Activated CD8-positive, alpha-beta memory T cell treated with anti-CD3 and anti-CD28 coated beads, Interleukin-2, amount 50 U/mL, for 24 hours (primary cell): Measurements from ENCODE around the gene CACNG5.

Source experiments
- DNase-seq: peaks from one replicate; pipeline ENCODE4 v3.0.0-alpha.2; 2020; ENCODE audit errors: extremely low read depth

The CACNG5 gene

DNA sequence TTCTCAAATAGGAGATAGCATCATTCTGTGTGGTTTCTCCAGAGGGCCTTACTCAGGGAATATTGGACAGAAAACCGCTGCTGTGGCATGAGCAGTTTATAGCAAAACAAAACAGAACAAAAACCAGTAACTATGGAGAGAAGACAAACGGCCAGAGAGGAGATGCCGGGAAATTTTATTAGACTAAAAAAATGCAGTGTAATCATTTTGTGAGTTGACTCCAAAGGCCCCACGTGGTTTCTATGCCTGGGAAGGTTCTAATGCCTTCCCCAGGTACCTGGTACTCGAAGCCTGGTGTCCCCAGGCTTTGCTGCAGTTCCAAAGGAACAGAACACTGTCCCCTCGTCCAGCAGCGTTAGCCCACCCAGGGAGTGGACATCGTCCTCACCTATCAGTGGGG is 12.9 kb upstream of the CACNG5 start:
- DNase-seq: no peak

DNA sequence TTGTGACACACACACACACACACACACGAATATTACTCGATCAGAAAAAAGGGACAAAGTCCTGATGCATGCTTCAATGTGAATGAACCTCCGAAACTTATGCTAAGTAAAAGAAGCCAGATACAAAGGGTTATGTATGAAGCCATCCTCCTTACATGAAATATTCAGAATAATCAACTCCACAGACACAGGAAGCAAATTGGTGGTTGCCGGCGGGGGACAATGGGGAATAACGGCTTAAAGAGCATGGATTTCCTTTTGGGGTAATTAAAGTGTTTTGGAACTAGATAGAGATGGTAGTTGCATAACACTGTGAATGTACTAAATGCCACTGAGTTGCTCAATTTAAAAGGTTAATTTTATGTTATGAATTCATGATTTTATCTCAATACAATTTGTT is 8.1 kb upstream of the CACNG5 start:
- no peak for DNase-seq

DNA sequence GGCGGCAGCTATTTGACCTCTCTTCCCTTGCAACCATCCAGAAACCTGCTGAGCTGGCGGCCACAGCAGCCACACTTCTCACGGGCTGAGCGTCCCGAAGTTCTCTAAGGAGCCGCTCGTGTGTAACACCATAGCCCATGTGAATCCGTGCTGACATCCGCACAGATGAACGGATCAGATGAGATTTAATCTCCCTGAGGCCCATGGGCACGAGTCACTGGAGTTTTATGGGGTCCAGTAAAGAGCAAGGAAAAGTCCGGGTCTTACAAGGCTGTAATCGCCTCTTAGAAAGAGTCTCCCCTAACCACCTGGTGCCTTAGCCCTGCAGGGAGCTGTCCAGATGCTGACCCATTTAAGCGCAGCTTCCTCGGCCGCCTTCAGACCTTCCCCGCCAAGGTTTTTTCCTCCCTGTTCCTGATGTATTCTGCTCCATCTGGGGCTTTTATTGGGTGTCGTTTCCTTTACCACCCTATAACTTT is 5.5 kb upstream of the CACNG5 start:
- no peak for DNase-seq

DNA sequence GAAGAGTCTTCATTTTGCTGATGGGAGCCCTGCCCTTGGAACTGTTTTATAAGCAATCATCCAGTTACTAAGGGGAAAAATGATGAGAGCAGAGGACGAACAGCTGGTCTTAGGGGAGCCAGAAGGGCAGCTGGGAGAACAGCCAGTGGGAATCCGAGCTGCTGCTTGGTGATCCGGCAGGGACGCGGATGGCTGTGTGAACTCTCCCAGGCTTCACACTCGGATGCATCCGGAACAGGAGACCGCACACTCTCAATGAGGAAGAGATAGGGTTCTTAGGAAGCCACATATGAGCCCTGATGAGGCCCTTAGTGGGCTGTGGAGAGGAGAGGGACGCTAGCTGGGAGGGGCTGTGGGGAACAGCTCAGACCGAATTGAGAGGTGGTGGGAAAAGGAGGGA is 5.0 kb upstream of the CACNG5 start:
- DNase-seq: no peak

DNA sequence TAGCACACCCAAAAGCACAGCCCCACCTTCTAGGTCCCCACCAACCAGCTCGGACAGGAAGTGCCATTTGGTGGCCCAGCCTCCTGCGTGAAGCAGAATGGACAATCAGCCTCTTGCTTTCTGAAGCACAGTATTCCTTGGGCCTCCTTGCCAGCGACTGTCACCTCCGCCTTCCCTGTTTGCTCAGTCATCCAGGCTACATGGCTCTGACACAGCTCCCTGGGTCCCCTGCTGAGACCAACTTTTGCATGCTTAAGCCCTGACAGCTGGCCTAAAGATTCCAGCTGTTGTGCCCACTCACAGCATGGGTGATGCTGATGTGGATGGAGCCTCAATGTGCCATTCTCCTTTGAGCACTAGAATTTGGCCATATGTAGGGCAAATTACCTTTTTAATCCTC is 4.5 kb upstream of the CACNG5 start:
- no peak for DNase-seq

DNA sequence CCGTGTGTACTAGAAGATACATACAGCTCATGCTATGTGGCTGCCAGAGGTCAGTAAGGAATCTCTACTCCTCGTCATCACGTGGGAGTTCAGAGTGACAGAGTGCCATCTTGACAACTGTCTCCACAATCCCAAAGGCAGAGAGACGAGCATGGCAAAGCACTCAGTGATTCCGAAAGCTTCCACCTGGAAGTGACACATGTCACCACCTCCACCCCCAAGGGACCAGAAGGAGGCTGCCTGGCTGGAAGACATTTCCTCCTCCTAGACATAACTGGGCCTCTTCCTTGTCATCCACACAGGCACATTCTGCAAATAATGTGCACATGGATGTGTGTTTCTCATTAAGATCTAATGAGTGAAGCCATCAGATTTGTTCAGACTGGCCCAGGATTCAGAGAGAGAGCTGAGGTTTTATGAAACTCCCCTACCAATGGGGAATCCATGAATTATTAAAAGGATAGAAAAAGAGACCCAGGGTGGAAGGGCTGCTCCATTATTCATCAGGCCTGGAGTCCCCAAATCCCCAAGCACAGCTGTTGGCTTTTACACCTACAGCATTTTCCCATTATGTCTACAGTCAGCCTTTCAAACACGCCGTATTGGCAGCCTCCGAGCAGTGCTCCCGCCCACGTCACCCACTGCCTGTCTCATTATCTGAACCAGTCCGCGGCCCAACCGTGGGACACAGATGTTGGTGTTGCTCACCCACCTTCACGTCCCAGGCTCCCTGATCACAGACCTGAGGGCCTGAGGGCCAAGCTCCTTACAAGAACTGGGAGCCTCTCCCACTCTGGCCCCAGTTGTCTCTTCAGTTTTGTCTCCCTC is 3.3 kb upstream of the CACNG5 start:
- DNase-seq: no peak

DNA sequence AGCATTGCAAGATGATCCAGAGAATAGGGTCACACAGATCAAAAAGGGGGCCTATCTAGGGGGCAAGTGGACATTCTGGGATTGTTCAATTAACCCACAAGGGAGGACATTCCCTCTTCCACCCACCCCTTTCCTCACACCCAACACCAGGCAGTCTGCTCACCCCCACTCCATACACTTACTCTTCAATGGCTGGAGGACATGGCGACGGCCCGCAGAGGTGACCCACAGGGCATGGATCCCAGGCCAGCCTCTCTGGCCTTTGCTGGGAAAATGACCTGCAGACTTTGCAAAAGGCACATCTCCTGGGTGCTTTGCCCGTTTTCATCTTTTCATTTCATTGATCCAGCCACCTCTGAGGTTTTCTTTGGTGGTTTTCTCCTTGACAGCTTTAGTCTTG is 1.7 kb upstream of the CACNG5 start:
- no peak for DNase-seq

DNA sequence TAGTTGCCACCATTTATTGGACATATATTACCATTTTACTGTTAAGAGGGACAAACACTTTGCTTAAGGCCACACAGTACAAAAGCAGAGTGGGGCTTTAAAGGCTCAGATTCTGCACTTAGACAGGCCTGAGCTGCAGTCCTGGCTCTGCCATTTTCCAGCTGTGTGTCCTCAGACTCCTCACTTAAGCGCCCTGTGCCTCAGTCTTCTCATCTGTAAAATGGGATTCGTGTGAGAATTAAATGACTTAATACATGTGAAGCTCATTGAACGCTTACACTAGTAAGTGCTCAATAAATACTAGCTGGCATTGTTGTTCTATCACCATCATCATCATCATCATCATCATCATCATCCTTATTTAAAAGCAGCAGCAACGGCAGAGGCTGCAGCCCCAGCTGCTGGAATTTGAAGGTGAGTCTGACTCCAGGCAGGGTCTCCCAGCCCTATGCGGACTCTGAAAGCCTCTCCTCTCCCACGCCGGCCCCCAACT is 445 bp upstream of the CACNG5 start:
- no peak for DNase-seq

DNA sequence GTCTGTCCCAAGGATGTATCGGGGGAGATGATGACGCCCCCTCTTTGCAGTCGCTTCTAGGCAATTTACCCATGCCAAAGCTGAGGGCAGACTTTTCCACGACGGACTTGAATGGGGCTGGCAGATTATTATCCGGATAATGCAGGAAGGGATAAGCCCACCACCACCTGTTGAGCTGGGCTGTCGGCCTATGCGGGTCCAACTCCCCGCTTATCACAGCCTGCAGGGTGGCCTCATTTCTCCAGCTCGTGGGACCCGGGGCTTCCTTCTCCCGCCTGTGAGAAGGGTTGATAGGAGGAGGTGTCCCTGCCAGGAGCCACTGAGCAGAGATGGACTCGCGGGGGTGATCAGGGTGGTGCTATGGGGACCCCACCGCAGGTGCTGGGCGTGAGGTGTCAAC is 559 bp downstream of the CACNG5 start:
- no peak for DNase-seq

DNA sequence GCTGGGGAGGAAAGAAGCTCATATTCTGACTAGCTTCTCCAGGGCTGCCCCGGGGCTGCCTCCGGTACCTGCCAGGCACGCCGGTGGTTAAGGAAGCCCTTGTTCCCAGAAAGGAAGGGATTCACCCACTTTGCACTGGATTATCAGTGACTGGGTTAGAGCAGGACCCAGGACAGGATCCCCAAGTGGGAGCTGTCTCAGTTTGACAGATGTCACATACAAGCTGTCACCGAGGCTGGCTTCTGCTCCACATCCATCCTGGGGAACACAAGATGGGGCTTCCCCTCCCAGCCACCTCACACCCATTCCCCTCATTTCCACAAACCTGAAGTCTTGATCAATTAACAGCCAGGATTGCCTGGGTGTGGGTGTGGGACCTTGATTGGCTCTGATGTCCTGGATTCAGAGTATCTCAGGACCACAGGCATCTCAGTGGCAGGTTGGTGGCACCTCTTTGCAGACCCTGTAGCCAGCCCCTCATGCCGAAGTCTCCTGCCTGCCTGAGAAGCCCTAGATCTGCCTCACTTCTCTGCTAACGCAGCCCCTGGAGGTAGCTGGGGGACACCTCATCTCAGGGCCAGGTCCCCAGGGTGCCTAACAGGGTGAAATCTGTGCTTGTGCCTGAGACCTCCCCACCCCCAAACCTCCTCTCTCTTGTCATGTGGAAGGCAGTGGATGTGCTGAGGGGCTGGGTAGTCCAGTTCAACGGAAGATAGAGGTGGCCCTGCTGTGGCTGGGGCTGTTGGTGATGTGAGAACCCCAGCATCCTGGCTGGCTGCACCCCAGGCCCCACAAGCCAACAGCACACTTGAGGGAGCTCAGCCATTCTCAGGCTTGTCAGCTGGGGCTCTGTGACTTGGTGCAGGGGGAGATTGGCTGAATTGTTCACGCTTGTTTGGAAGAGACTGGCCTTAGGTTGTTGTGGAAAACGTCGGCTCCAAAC is 1.4 kb downstream of the CACNG5 start:
- DNase-seq: no peak

DNA sequence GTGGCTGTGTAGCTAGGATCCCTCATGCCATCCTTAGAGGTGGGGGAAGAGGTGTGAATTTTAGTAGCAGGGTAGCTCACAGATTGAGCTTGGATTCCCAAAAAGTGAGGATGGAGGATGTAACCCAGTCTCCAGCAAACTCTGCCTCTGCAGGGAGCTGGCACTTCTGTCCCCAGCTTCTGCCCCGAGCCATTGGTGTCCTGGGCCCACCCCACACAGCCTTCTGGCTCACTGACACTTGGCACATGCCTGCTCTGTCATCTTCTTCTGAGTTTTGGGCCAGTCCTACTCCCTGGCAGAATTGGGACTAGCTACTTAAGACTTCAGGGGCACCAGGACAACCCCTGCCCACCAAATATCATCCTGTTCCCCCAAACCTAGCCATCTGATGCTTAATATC is 2.3 kb downstream of the CACNG5 start:
- no peak for DNase-seq

DNA sequence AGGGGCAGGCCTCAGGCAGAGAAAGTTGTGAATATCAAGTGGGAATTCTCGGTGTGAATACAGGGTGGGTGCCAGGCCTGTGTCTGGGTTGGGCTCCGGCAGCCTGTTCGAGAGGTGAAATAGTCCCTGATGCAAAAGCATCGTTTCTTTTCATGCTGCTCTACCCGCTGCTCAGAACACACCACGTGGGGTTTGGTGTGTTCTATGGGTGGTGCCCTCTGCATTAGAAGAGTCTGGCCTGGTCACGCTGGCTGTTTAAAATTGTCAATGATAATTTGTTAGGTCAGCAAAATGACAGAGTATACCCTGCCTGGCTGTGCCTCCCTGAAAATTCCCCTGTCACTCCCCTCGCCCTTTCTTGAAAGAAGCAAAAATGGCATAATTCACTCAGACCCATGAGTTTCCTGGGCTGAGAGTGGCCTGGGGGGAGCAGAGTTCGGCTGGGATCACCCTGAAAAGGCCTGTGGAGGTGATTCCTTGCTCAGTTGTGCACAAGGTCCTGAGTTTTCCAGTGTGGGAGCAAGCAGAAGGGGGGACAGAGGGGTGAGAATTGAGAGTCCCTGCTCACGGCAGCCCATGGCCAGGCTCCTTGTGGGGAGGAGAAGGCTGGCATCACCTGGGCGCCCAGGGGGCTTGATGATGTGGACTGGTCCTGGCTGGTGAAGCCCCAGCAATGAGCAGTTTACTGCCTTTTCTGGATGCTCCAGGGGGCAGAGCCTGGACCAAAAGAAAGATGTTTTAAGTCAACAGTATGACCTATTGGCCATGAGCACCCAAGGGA is 3.2 kb downstream of the CACNG5 start:
- no peak for DNase-seq

DNA sequence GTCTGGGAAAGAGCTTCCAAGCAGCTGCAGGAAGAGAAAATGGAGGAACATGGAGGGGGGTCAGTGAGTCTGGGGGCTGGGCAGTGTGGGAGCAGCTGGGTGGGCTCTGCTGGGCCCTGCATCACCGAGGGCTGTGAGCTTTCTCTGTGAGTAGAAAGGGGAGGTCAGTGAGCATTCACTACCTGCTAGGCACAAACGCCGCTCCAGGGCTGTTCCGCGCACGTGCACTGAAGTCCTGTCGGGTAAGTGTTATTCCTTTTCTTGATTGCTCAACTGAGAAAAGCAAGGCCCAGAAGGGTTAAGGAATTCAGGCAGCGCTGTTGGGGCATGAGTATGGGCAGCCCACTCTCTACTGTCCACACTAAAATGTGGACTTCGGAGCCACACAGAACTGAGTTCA is 4.7 kb downstream of the CACNG5 start:
- no peak for DNase-seq

DNA sequence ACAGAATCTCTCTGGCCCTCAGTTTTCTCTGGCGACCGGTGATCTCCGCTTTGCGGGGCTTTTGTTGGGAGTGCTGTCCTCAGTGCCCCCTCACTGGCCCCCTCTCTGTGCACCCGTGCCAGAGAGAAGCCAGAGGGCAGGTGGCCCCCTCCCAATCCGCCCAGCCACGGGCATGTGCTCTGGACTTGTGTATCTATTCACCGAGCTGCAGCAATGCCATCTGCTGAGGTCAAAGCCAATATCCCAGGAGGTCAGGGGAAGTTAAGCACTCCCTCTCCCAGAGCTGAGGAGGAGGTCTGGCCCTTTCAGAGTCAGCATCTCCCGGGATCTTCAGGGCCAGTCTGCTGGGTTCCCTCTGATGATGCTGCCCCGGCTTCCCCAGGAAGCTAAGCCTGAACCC is 5.1 kb downstream of the CACNG5 start:
- no peak for DNase-seq

DNA sequence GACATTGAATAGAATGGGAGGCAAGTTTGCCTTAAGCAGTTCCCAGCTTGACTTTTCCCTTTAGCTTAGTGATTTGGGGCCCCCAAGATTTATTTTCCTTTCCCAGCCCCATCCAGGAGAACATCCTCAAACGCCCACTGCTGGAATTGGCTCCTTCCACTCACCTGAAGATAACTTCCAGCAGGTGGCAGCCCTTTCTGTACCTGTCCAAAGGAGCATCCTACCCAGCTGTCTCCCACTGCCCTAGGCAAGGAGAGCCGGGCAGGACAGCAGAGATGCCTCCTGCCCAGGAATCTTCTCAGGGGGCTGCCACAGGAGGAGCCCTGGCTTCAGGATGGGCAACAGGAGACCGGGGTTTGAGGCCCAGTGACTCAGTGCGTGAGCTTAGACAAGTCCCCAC is 6.4 kb downstream of the CACNG5 start:
- no peak for DNase-seq

DNA sequence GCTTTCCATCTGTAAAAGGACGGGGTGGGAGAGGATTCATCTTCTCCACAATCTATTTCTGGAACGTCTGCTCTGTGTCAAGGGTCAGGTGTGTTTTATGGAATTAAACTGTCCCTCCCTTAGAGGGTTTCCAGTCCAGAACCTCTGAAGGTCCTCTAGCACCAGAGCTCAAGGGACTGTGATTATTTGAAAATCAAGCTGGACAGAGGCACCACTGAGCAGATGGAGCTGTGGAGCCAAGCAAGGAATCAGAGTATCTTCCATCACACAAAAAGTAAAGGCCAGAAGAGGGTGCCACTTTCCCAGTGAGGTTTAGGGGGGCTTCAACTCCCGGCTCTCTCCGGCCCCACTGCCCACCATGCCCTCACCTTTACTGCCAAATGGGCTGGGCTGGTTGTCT is 6.8 kb downstream of the CACNG5 start:
- no peak for DNase-seq

DNA sequence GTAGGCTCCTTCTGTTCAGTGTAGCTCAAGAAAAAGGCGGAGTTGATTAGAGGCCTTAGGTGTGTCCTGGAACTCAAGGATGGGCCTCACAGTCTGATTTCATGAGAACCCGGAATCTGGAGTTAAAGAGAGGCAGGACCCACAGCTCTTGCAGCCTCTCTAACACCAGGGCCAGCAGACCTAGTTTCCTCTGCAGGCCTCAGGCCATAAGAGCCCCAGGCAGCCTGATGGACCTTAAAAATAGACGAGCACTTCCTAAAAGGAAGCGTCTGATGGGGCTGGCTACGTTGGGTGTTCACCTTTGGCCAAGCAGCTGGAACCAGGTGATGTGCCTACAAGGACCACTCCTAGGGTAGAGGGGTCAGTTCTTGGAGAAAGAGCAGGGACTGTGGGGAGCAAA is 7.6 kb downstream of the CACNG5 start:
- DNase-seq: no peak

DNA sequence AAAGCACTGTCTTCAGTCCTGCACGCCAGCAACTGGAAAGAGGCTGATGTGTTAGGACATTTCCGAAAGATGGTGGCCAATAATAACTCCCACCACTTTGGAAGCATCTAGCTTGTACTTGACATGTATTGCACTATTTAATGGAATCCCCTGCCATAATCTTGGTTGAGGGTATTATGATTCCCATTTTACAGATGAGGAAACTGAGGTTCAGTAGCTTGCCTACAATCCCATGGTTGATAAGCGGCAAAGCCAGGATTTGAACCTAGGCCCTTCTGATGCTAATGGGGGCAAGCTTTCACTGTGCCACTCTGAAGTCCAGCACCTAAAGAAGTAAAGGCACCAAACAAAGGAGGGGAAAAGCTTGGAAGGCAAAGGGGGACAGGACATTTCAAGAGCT is 8.0 kb downstream of the CACNG5 start:
- no peak for DNase-seq

DNA sequence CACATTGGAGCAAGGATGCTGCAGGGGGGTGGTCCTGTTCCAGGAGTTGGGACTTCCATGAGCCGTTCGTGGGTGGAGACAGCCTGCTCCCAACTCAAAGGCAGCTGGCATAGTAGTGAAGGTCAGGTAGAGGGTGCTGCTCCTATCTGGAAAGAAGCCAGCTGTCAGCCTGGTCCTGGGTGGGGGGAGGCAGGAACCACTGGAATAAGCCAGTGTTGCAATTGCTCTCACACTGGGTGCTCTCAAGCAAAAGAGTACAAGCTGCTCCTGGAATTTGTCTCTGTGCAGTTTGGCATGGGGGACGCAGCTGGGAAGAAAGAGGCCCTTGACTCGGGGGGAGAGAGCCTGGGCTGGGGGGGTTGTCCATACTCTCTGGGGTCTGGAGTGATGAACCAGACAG is 8.7 kb downstream of the CACNG5 start:
- DNase-seq: no peak

DNA sequence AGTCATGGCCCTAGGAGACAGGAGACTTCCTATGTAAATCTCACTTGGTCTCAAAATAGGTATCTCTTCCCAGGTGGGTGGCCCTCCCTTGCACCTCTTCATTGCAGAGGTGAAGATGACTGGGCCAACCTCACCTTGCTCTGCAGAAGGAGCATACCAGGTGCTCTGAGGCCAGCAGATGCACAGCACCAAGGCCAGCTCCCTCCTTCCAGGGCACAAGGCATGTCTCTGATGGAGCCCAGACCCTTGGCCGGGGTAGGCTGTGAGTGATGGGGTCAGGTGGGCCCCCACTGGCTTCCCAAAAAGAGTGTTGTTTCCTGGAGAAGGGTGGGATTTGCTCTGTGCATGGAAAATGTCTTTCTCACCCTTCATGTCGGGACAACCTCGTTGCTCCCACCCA is 12.8 kb downstream of the CACNG5 start:
- no peak for DNase-seq

DNA sequence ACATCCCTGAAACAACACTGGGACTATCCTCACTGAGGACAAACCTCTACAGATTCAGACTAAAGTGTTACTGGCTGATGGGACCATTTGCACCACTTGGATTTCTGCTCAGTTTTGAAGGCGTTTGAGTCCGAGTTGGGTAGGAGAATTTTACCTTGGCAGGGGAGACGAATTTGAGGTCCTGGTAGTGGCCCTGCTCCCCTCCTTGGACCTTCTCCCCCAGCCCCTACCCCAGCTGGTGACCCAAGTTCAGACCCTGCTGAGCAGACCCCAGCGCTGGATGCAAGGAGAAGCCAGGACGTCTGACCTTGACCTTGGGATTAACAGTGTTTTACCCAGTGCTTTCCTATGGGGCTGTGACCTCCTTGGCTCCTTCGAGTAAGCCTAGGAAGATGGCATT is 13.6 kb downstream of the CACNG5 start:
- DNase-seq: no peak
